ENCODE data around the gene IL1RAPL1.

Gene IL1RAPL1

GRCh38 chrX:28576117-28576516 is 11.1 kb upstream of the IL1RAPL1 start:
- ChIA-PET POLR2A (ENCODE audit: low non-redundant PET) (no interaction called here), CTCF (no interaction called here)
- DNase-seq (ENCODE audit: low spot score), result no peak
- H3K27ac ChIP-seq, result no peak overlapping the region
- TF ChIP-seq CTCF (conservative IDR thresholded peaks at IDR 0.05; ENCODE audit: low read depth), result no peak

GRCh38 chrX:28581522-28581921 is 5.7 kb upstream of the IL1RAPL1 start:
- ChIA-PET CTCF (no interaction called here), POLR2A (ENCODE audit: low non-redundant PET) (no interaction called here)
- DNase-seq (ENCODE audit: low spot score), result no peak
- no peak for TF ChIP-seq CTCF (conservative IDR thresholded peaks at IDR 0.05; ENCODE audit: low read depth)
- no peak overlapping the region for H3K27ac ChIP-seq

GRCh38 chrX:28582511-28582910 is 4.7 kb upstream of the IL1RAPL1 start:
- POLR2A ChIA-PET (ENCODE audit: low non-redundant PET), result no interaction called here
- no peak overlapping the region for H3K27ac ChIP-seq
- CTCF ChIA-PET, result interaction anchor here (0.7 kb wide), 1 partner anchor 142 kb away, joined by 3 read pairs; no protein-coding TSS in a partner anchor
- DNase-seq (ENCODE audit: low spot score), result no peak
- no peak for TF ChIP-seq CTCF (conservative IDR thresholded peaks at IDR 0.05; ENCODE audit: low read depth)

- ChIA-PET POLR2A (ENCODE audit: low non-redundant PET) (no interaction called here), CTCF (no interaction called here)
- no peak overlapping the region for H3K27ac ChIP-seq
- TF ChIP-seq CTCF (conservative IDR thresholded peaks at IDR 0.05; ENCODE audit: low read depth), result no peak
- no peak for DNase-seq (ENCODE audit: low spot score)
Measured at GRCh38 chrX:28584025-28584424, 3.2 kb upstream of the IL1RAPL1 start.

- TF ChIP-seq CTCF (conservative IDR thresholded peaks at IDR 0.05; ENCODE audit: low read depth), result no peak
- POLR2A ChIA-PET (ENCODE audit: low non-redundant PET), result no interaction called here
- CTCF ChIA-PET, result no interaction called here
- no peak for DNase-seq (ENCODE audit: low spot score)
- H3K27ac ChIP-seq, result no peak overlapping the region
Measured at GRCh38 chrX:28585767-28586166, 1.5 kb upstream of the IL1RAPL1 start.

- POLR2A ChIA-PET (ENCODE audit: low non-redundant PET), result no interaction called here
- no peak overlapping the region for H3K27ac ChIP-seq
- CTCF ChIA-PET, result no interaction called here
- TF ChIP-seq CTCF (conservative IDR thresholded peaks at IDR 0.05; ENCODE audit: low read depth), result no peak
- no peak for DNase-seq (ENCODE audit: low spot score)
Measured at GRCh38 chrX:28586286-28586685, 960 bp upstream of the IL1RAPL1 start.

- TF ChIP-seq CTCF (conservative IDR thresholded peaks at IDR 0.05; ENCODE audit: low read depth), result no peak
- no peak for DNase-seq (ENCODE audit: low spot score)
- CTCF ChIA-PET, result no interaction called here
- POLR2A ChIA-PET (ENCODE audit: low non-redundant PET), result no interaction called here
- no peak overlapping the region for H3K27ac ChIP-seq
Measured at GRCh38 chrX:28589046-28589445, 1.8 kb downstream of the IL1RAPL1 start.

Measured in RWPE1 (cell line).